Aorta (tissue), 5 donors: ENCODE measurements around the gene ERC2. TPM values are rescaled to one million over a fixed set of nuclear protein-coding genes. Genes with fewer than 3 reads are reported as not detected.

ENCODE experiments used
- ATAC-seq: fragments of 200-7000 bp; cut with Tn5 transposase; one replicate; pipeline ENCODE4 v1.9.1; 2022; ENCODE audit warnings: moderate library complexity; ENCODE audit not compliant: low FRiP score
- DNase-seq, 2 donors: peaks; one replicate each; pipeline ENCODE4 v3.0.0-alpha.2; 2020
- H3K27ac ChIP-seq, 2 donors: one replicate each; pipeline ENCODE4 v1.5.1; 2013; ENCODE audit warnings: low read length in 2 of 2, mild to moderate bottlenecking in 2 of 2, moderate library complexity in 2 of 2, control low read depth in 1 of 2, inconsistent platforms in 1 of 2, low read depth in 1 of 2
- H3K27me3 ChIP-seq, 2 donors: one replicate each; pipeline ENCODE4 v1.6.1; 2013; ENCODE audit warnings: control low read depth in 1 of 2, low read length in 1 of 2, mild to moderate bottlenecking in 1 of 2, moderate library complexity in 1 of 2; ENCODE audit not compliant: insufficient read depth in 2 of 2, control insufficient read depth in 1 of 2
- H3K36me3 ChIP-seq, 2 donors: one replicate each; pipeline ENCODE4 v1.6.1; 2013; ENCODE audit warnings: control low read depth in 1 of 2, low read length in 1 of 2, mild to moderate bottlenecking in 1 of 2; ENCODE audit not compliant: insufficient read depth in 2 of 2, control insufficient read depth in 1 of 2
- H3K4me1 ChIP-seq, 2 donors: one replicate each; pipeline ENCODE4 v1.6.1; 2013; ENCODE audit warnings: low read length in 2 of 2, control low read depth in 1 of 2, mild to moderate bottlenecking in 1 of 2, moderate library complexity in 1 of 2; ENCODE audit not compliant: insufficient read depth in 2 of 2, control insufficient read depth in 1 of 2
- H3K4me3 ChIP-seq, 2 donors: one replicate each; pipeline ENCODE4 v1.5.1; 2013; ENCODE audit warnings: low read length in 2 of 2, control low read depth in 1 of 2, mild to moderate bottlenecking in 1 of 2
- H3K9me3 ChIP-seq: one replicate; pipeline ENCODE4 v1.6.1; 2013; ENCODE audit warnings: mild to moderate bottlenecking, low read length; ENCODE audit not compliant: control insufficient read depth
- WGBS, 2 donors: extraction: QIAGEN DNeasy Blood & Tissue Kit; methylation state at CpG; one replicate each; pipeline ENCODE4 v1.1.7; 2013; 5-methylcytosine and 5-hydroxymethylcytosine counted together
- intact Hi-C, 2 donors: fragments of 100-400 bp; cut with DNase I; formaldehyde crosslinking; loops; one replicate each; pipeline versions ENCODE4 v1.14.2 to v1.15.0; 2022
- polyA plus RNA-seq, 2 donors: library from polyadenylated mRNA; stranded (reverse); fragments of 200-250 nt; gene quantifications; one replicate each; pipeline ENCODE4 v1.2.3, GENCODE V29; 2013
- total RNA-seq, 2 donors: library from RNA; stranded (reverse); fragmentation: NEBNext Ultra II Directional; extraction: Animal tissue kit (Norgen Biotek cat#: 25700); gene quantifications; one replicate each; pipeline ENCODE4 v1.2.1, GENCODE V29; 2021
- donor health status: healthy with polysubstance abuse.
- donor health status: Bipolar disorder and iron deficiency.
- donor health status: DM: no; HTN: no; CAD: no.
- donor health status: DM: no; HTN: no; CAD: no.
- donor health status: DM: yes; HTN: yes; CAD: no.

The ERC2 gene
- total and polyA plus RNA-seq, 4 donors = 0.27 to 0.55 TPM; not detected in 2

- peaks cover 3 to 4% of the 10 kb centered on the region in 2 donors for H3K27me3 ChIP-seq
- no peak for ATAC-seq
- 92 to 93% methylated on average over 7 of the region's 7 CpGs for WGBS, 2 donors
- H3K36me3 ChIP-seq = no peaks in the 10 kb centered on the region
- no peaks in the 10 kb centered on the region for H3K4me1 ChIP-seq
- no peak overlapping the region for H3K4me3 ChIP-seq
- peaks cover 4% of the 10 kb centered on the region for H3K9me3 ChIP-seq
- no peak for DNase-seq
- intact Hi-C loops = no loop called here
- H3K27ac ChIP-seq = no peak overlapping the region
These were observed 702.2 kb downstream of the ERC2 start for GRCh38 chr3:55765906-55766701.

- Histone ChIP-seq H3K36me3 (no peaks in the 10 kb centered on the region), H3K27me3 (peaks cover 3 to 4% of the 10 kb centered on the region in 2 donors), H3K9me3 (peaks cover 4% of the 10 kb centered on the region), H3K4me3 (no peak overlapping the region), H3K27ac (no peak overlapping the region), H3K4me1 (no peaks in the 10 kb centered on the region)
- intact Hi-C loops = no loop called here
- ATAC-seq = no peak
- DNase-seq = no peak
- 67 to 75% methylated on average over 7 of the region's 7 CpGs for WGBS, 2 donors
These were observed 702.9 kb downstream of the ERC2 start for GRCh38 chr3:55765398-55765797.

- DNase-seq (no peak), ATAC-seq (no peak)
- intact Hi-C loops = no loop called here
- H3K36me3 ChIP-seq = no peaks in the 10 kb centered on the region
- no peak overlapping the region for H3K4me3 ChIP-seq
- H3K9me3 ChIP-seq = no peaks in the 10 kb centered on the region
- peaks cover 0 to 3% of the 10 kb centered on the region in 2 donors for H3K27me3 ChIP-seq
- 59 to 65% methylated on average over 2 of the region's 2 CpGs for WGBS, 2 donors
- no peak overlapping the region for H3K27ac ChIP-seq
- H3K4me1 ChIP-seq = no peaks in the 10 kb centered on the region
These were observed 711.3 kb downstream of the ERC2 start for GRCh38 chr3:55756976-55757375.

GRCh38 chr3:55755516-55756205 lies 712.6 kb downstream of the ERC2 start:
- Histone ChIP-seq H3K4me1 (no peaks in the 10 kb centered on the region), H3K4me3 (no peak overlapping the region), H3K27ac (no peak overlapping the region), H3K9me3 (no peaks in the 10 kb centered on the region), H3K27me3 (peaks cover 0 to 3% of the 10 kb centered on the region in 2 donors), H3K36me3 (no peaks in the 10 kb centered on the region)
- intact Hi-C loops = no loop called here
- WGBS, 2 donors = 17 to 26% methylated on average over 9 of the region's 9 CpGs
- ATAC-seq (no peak), DNase-seq (no peak)

- no peak for ATAC-seq
- intact Hi-C loops = no loop called here
- Histone ChIP-seq H3K4me3 (no peak overlapping the region), H3K9me3 (no peaks in the 10 kb centered on the region), H3K27ac (no peak overlapping the region), H3K27me3 (peaks cover 0 to 3% of the 10 kb centered on the region in 2 donors), H3K4me1 (no peaks in the 10 kb centered on the region), H3K36me3 (no peaks in the 10 kb centered on the region)
- WGBS, 2 donors = 75 to 84% methylated on average over 5 of the region's 5 CpGs
- DNase-seq = no peak
These were observed 715.4 kb downstream of the ERC2 start for GRCh38 chr3:55752911-55753310.

- Histone ChIP-seq H3K36me3 (no peaks in the 10 kb centered on the region), H3K27ac (no peak overlapping the region), H3K27me3 (peaks cover 0 to 3% of the 10 kb centered on the region in 2 donors), H3K4me3 (no peak overlapping the region), H3K4me1 (no peaks in the 10 kb centered on the region), H3K9me3 (no peaks in the 10 kb centered on the region)
- 55 to 58% methylated on average over 1 of the region's 1 CpG for WGBS, 2 donors
- DNase-seq (no peak), ATAC-seq (no peak)
- intact Hi-C loops = no loop called here
These were observed 716.5 kb downstream of the ERC2 start for GRCh38 chr3:55751730-55752129.

GRCh38 chr3:55750525-55750924 lies 717.7 kb downstream of the ERC2 start:
- Histone ChIP-seq H3K4me3 (no peak overlapping the region), H3K36me3 (no peaks in the 10 kb centered on the region), H3K4me1 (no peaks in the 10 kb centered on the region), H3K27ac (no peak overlapping the region), H3K27me3 (peaks cover 0 to 3% of the 10 kb centered on the region in 2 donors), H3K9me3 (no peaks in the 10 kb centered on the region)
- WGBS, 2 donors = 72 to 74% methylated on average over 6 of the region's 6 CpGs
- no peak for ATAC-seq
- no peak for DNase-seq
- intact Hi-C loops = no loop called here

GRCh38 chr3:55749036-55749435 lies 719.2 kb downstream of the ERC2 start:
- Histone ChIP-seq H3K27me3 (peaks cover 0 to 3% of the 10 kb centered on the region in 2 donors), H3K27ac (no peak overlapping the region), H3K4me1 (no peaks in the 10 kb centered on the region), H3K9me3 (no peaks in the 10 kb centered on the region), H3K36me3 (no peaks in the 10 kb centered on the region), H3K4me3 (no peak overlapping the region)
- 95 to 100% methylated on average over 1 of the region's 1 CpG for WGBS, 2 donors
- no peak for ATAC-seq
- DNase-seq = no peak
- intact Hi-C loops = no loop called here
